Gastroesophageal sphincter (tissue), 3 donors: ENCODE data around the gene GPR45.

Source experiments
- CTCF ChIP-seq, 4 experiments: fragments of 200-600 bp in 2 of 4; fragments of 450-650 bp in 2 of 4; sonication (generic) in 1 of 4; IDR thresholded peaks; one replicate each; pipeline ENCODE4 v1.5.1; 2017 to 2019; ENCODE audit warnings: antibody characterized with exemption in 4 of 4, mild to moderate bottlenecking in 2 of 4, moderate library complexity in 2 of 4
- POLR2A ChIP-seq, 2 donors: fragments of 450-650 bp; IDR thresholded peaks; one replicate each; pipeline ENCODE4 v1.6.1; 2017; ENCODE audit warnings: antibody characterized with exemption in 2 of 2, mild to moderate bottlenecking in 2 of 2, moderate library complexity in 1 of 2
- POLR2AphosphoS5 ChIP-seq: sonication (generic); formaldehyde crosslinking; IDR thresholded peaks from one replicate; pipeline ENCODE4 v1.6.1; 2017; ENCODE audit warnings: antibody characterized with exemption

GRCh38 chr2:105290981-105291660 lies 49.6 kb downstream of the GPR45 start:
- TF ChIP-seq POLR2A (IDR thresholded peaks at IDR 0.05) (no peak), CTCF (IDR thresholded peaks at IDR 0.05) (no peak), POLR2AphosphoS5 (no peak)
